PFSK-1 (cell line): ENCODE measurements around the gene SNX10.

Experiments
- POLR2AphosphoS5 ChIP-seq: IDR thresholded peaks from 2 replicates; pipeline ENCODE4 v1.6.1; 2012; ENCODE audit warnings: low read depth, mild to moderate bottlenecking, control low read depth, low read length, moderate library complexity
- REST ChIP-seq, 2 experiments: IDR thresholded peaks; 2 replicates each; pipeline versions ENCODE4 v1.6.1 to v1.8.0; 2011 to 2012; ENCODE audit warnings: low read depth in 2 of 2, low read length in 2 of 2, control low read depth in 1 of 2, inconsistent platforms in 1 of 2, mild to moderate bottlenecking in 1 of 2, moderate library complexity in 1 of 2; ENCODE audit not compliant: insufficient read depth in 1 of 2
- TAF1 ChIP-seq: IDR thresholded peaks from 2 replicates; pipeline ENCODE4 v1.6.1; 2012; ENCODE audit warnings: low read length, control low read depth, borderline replicate concordance; ENCODE audit not compliant: insufficient read depth

GRCh38 chr7:26295586-26295985 lies 3.9 kb downstream of the SNX10 start:
- TF ChIP-seq REST (IDR thresholded peaks at IDR 0.05; ENCODE audit: insufficient read depth in 1 of 2, low read depth in 2 of 2, low read length in 2 of 2) (no peak), POLR2AphosphoS5 (no peak), TAF1 (no peak)
